GM23338 (cell line): Measurements from ENCODE around the gene PLXNC1. TPM values are rescaled to one million over a fixed set of nuclear protein-coding genes. Genes with fewer than 3 reads are reported as not detected.
A peak's percentile ranks its signal among the peaks of the same experiment; 100 is the strongest.

Experiments used
- ATAC-seq: fragments of 200-7000 bp; cut with Tn5 transposase; 3 replicates; pipeline ENCODE4 v1.9.1; 2020
- DNase-seq: peaks from one replicate; pipeline ENCODE4 v3.0.0-alpha.2; 2015; ENCODE audit warnings: low spot score
- H2AFZ ChIP-seq: fragments of 200-600 bp; sonication (generic); 2 replicates; pipeline ENCODE4 v1.8.0; 2016; ENCODE audit warnings: antibody characterized with exemption, mild to moderate bottlenecking, moderate library complexity
- H3F3A ChIP-seq: fragments of 200-600 bp; sonication (generic); replicated peaks from 2 replicates; pipeline ENCODE4 v1.8.0; 2017; ENCODE audit warnings: antibody characterized with exemption, mixed run types, low read depth
- H3K27ac ChIP-seq: fragments of 200-600 bp; sonication (generic); 2 replicates; pipeline ENCODE4 v1.6.1; 2016; ENCODE audit warnings: low read depth
- H3K27me3 ChIP-seq: fragments of 200-600 bp; sonication (generic); 2 replicates; pipeline ENCODE4 v1.8.0; 2016; ENCODE audit warnings: mild to moderate bottlenecking, mixed run types, moderate library complexity; ENCODE audit not compliant: insufficient read depth
- H3K36me3 ChIP-seq: fragments of 200-600 bp; sonication (generic); 2 replicates; pipeline ENCODE4 v1.8.0; 2016; ENCODE audit warnings: mild to moderate bottlenecking; ENCODE audit not compliant: insufficient read depth
- H3K4me1 ChIP-seq: fragments of 200-600 bp; sonication (generic); 2 replicates; pipeline ENCODE4 v1.8.0; 2016; ENCODE audit warnings: mild to moderate bottlenecking, moderate library complexity; ENCODE audit not compliant: insufficient read depth
- H3K4me2 ChIP-seq: fragments of 200-600 bp; sonication (generic); 2 replicates; pipeline ENCODE4 v1.7.1; 2017; ENCODE audit warnings: mixed run types
- H3K4me3 ChIP-seq: fragments of 200-600 bp; sonication (generic); 2 replicates; pipeline ENCODE4 v1.6.1; 2016; ENCODE audit warnings: mixed run types
- H3K79me2 ChIP-seq: fragments of 200-600 bp; sonication (generic); replicated peaks from 2 replicates; pipeline ENCODE4 v1.8.0; 2017; ENCODE audit warnings: mild to moderate bottlenecking; ENCODE audit not compliant: insufficient read depth
- H3K9me2 ChIP-seq: fragments of 200-600 bp; sonication (generic); 2 replicates; pipeline ENCODE4 v1.8.0; 2017; ENCODE audit not compliant: insufficient read depth
- H4K20me1 ChIP-seq: fragments of 200-600 bp; sonication (generic); replicated peaks from 2 replicates; pipeline ENCODE4 v1.8.0; 2017; ENCODE audit warnings: mild to moderate bottlenecking; ENCODE audit not compliant: insufficient read depth
- H3K27ac Mint-ChIP-seq: 2 replicates; pipeline ENCODE4 v1.8.0; 2020; ENCODE audit warnings: inconsistent platforms, mild to moderate bottlenecking, moderate library complexity, mixed read lengths
- H3K27me3 Mint-ChIP-seq: 3 replicates; pipeline ENCODE4 v1.8.0; 2022; ENCODE audit warnings: low read depth, mild to moderate bottlenecking, moderate library complexity, mixed read lengths, inconsistent platforms; ENCODE audit not compliant: insufficient read depth, poor library complexity
- H3K36me3 Mint-ChIP-seq: 3 replicates; pipeline ENCODE4 v1.8.0; 2021; ENCODE audit warnings: low read depth, mild to moderate bottlenecking, inconsistent platforms, moderate library complexity, mixed read lengths
- H3K4me1 Mint-ChIP-seq: 3 replicates; pipeline ENCODE4 v1.8.0; 2020; ENCODE audit warnings: mild to moderate bottlenecking, inconsistent platforms, mixed read lengths
- H3K4me3 Mint-ChIP-seq: 3 replicates; pipeline ENCODE4 v1.8.0; 2021; ENCODE audit warnings: moderate library complexity, mild to moderate bottlenecking, inconsistent platforms, mixed read lengths
- H3K9me3 Mint-ChIP-seq: 3 replicates; pipeline ENCODE4 v1.8.0; 2020; ENCODE audit warnings: moderate library complexity, mild to moderate bottlenecking, inconsistent platforms, mixed read lengths
- CREB1 ChIP-seq: fragments of 250-450 bp; sonication (Bioruptor Pico); IDR thresholded peaks from 2 replicates; pipeline ENCODE4 v1.5.0; 2020; ENCODE audit warnings: low read depth, mild to moderate bottlenecking, moderate library complexity
- ETS1 ChIP-seq: IDR thresholded peaks from 2 replicates; pipeline ENCODE4 v1.6.1; 2016; ENCODE audit warnings: antibody characterized with exemption
- EZH2 ChIP-seq: fragments of 200-600 bp; sonication (generic); IDR thresholded peaks from one replicate; pipeline ENCODE4 v1.8.0; 2017; ENCODE audit warnings: antibody characterized with exemption, mild to moderate bottlenecking, low read depth; ENCODE audit not compliant: unreplicated experiment
- EZH2phosphoT487 ChIP-seq: fragments of 200-600 bp; sonication (generic); IDR thresholded peaks from one replicate; pipeline ENCODE4 v1.8.1; 2018; ENCODE audit warnings: antibody characterized with exemption; ENCODE audit not compliant: unreplicated experiment
- JUNB ChIP-seq: IDR thresholded peaks from one replicate; pipeline ENCODE4 v1.6.1; 2016; ENCODE audit warnings: antibody characterized with exemption; ENCODE audit not compliant: unreplicated experiment
- NANOG ChIP-seq: IDR thresholded peaks from 2 replicates; pipeline ENCODE4 v1.6.1; 2016; ENCODE audit warnings: antibody characterized with exemption, borderline replicate concordance
- POLR2AphosphoS5 ChIP-seq: IDR thresholded peaks from 2 replicates; pipeline ENCODE4 v1.6.1; 2016; ENCODE audit warnings: antibody characterized with exemption, low read depth
- REST ChIP-seq: IDR thresholded peaks from one replicate; pipeline ENCODE4 v1.6.1; 2018; ENCODE audit warnings: antibody characterized with exemption; ENCODE audit not compliant: unreplicated experiment
- STAT1 ChIP-seq: IDR thresholded peaks from one replicate; pipeline ENCODE4 v1.6.1; 2016; ENCODE audit warnings: antibody characterized with exemption; ENCODE audit not compliant: unreplicated experiment
- ZNF114 ChIP-seq: fragments of 250-450 bp; sonication (Bioruptor Pico); IDR thresholded peaks from 2 replicates; pipeline ENCODE4 v1.5.0; 2020; ENCODE audit warnings: mild to moderate bottlenecking, moderate library complexity
- ZNF331 ChIP-seq: fragments of 250-450 bp; sonication (Bioruptor Pico); IDR thresholded peaks from 2 replicates; pipeline ENCODE4 v1.5.0; 2020; ENCODE audit warnings: low read depth, mild to moderate bottlenecking, moderate library complexity
- ZNF462 ChIP-seq: fragments of 250-450 bp; sonication (Bioruptor Pico); IDR thresholded peaks from 2 replicates; pipeline ENCODE4 v1.5.0; 2020; ENCODE audit warnings: mild to moderate bottlenecking, moderate library complexity
- polyA plus RNA-seq: library from polyadenylated mRNA; unstranded; fragments of >200 nt; fragmentation: Nextera tagmentation; extraction: Ambion mirVana; gene quantifications from 2 replicates; pipeline ENCODE4 v1.2.1, GENCODE V29; 2016
- total RNA-seq: library from RNA; depleted of rRNA; stranded (reverse); fragments of >200 nt; shearing (Covaris generic); gene quantifications from 2 replicates; pipeline ENCODE4 v1.2.3, GENCODE V29; 2014
- TF ChIP-seq, protein P1 (sequence below), 2 experiments: fragments of 200-600 bp in 1 of 2; sonication (generic) in 1 of 2; conservative IDR thresholded peaks; 2 replicates each; pipeline versions ENCODE4 v1.5.1 to v1.6.1; 2016 to 2017; ENCODE audit warnings: antibody characterized with exemption in 2 of 2, low read depth in 2 of 2, mild to moderate bottlenecking in 2 of 2, moderate library complexity in 1 of 2

Gene PLXNC1
- total and polyA plus RNA-seq, 2 experiments from 2014 or later = 1.9 to 6.5 TPM

DNA sequence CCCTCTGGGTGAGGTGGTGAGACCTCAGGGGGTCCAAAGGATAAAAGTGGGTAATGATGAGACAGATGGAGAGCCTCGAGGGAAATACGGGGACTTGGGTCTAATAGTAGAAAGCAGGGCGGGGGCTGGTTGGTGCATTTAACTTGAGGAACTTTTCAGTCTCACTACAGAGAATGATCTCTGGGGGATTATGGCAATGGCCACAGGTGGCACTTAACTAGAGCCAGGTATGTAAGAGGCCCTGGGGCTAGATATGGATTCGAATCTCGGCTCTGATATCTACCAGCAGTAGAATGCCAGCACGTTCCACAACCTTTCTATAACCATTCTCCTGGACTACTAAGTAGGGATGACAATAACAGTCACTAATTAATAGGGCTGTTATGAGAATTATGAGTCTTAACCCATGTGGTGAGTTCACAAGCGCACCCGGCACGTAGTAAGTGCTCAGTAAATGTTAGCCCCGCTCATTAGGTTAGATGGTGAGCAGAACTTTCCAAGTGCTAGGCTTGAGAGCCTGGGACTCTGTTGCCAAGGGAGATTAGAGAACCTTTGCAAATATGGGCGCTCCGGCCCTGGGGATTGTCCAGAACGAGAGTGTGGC, 888 bp upstream of the PLXNC1 start:
- no peak for DNase-seq
- Mint-ChIP-seq H3K9me3 (no peaks in the 10 kb centered on the region; the same call in 2 of the 3 replicates), H3K27me3 (peaks cover 57% of the 10 kb centered on the region), H3K36me3 (no peaks in the 10 kb centered on the region; the same call in 2 of the 3 replicates), H3K4me3 (peak overlapping the region; percentile 66), H3K27ac (no peak overlapping the region), H3K4me1 (peaks cover 23% of the 10 kb centered on the region)
- Histone ChIP-seq H3K4me2 (peak overlapping the region; percentile 92), H3K4me3 (peak overlapping the region; percentile 77), H3K4me1 (peaks cover 20% of the 10 kb centered on the region), H3K9me2 (no peaks in the 10 kb centered on the region), H3K79me2 (no peaks in the 10 kb centered on the region), H3K36me3 (no peaks in the 10 kb centered on the region), H3F3A (peaks cover 5% of the 10 kb centered on the region; the same call in 1 of the 2 replicates), H3K27me3 (peaks cover 84% of the 10 kb centered on the region), H3K27ac (no peak overlapping the region), H2AFZ (peak overlapping the region; percentile 81), H4K20me1 (no peaks in the 10 kb centered on the region; the same call in 1 of the 2 replicates)
- ATAC-seq = no peak
- TF ChIP-seq POLR2AphosphoS5 (no peak), EZH2 (no peak), ZNF114 (no peak), ZNF462 (CRISPR knock-in tag) (no peak), EZH2phosphoT487 (no peak), ZNF331 (no peak), ETS1 (no peak), JUNB (no peak), CREB1 (CRISPR knock-in tag) (no peak), NANOG (no peak), REST (no peak), STAT1 (no peak)
- TF ChIP-seq, protein P1, sequence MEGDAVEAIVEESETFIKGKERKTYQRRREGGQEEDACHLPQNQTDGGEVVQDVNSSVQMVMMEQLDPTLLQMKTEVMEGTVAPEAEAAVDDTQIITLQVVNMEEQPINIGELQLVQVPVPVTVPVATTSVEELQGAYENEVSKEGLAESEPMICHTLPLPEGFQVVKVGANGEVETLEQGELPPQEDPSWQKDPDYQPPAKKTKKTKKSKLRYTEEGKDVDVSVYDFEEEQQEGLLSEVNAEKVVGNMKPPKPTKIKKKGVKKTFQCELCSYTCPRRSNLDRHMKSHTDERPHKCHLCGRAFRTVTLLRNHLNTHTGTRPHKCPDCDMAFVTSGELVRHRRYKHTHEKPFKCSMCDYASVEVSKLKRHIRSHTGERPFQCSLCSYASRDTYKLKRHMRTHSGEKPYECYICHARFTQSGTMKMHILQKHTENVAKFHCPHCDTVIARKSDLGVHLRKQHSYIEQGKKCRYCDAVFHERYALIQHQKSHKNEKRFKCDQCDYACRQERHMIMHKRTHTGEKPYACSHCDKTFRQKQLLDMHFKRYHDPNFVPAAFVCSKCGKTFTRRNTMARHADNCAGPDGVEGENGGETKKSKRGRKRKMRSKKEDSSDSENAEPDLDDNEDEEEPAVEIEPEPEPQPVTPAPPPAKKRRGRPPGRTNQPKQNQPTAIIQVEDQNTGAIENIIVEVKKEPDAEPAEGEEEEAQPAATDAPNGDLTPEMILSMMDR (conservative IDR thresholded peaks at IDR 0.05; ENCODE audit: low read depth in 2 of 2) = no peak
